ENCODE results near the gene ANKMY2.

ANKMY2 gene

GRCh38 chr7:16589881-16590280, 55.7 kb downstream of the ANKMY2 start:
- H4K20me1 ChIP-seq = no peaks in the 10 kb centered on the region
- H3K27ac ChIP-seq = no peak overlapping the region
- no peak overlapping the region for H3K4me2 ChIP-seq
- H3K27me3 ChIP-seq = no peaks in the 10 kb centered on the region
- no peaks in the 10 kb centered on the region for H3K36me3 ChIP-seq
- no peaks in the 10 kb centered on the region; the same call in 1 of the 2 replicates for H3K9me3 ChIP-seq
- peaks cover 6% of the 10 kb centered on the region for H3K4me1 ChIP-seq
- TF ChIP-seq Cebpa-rat (IDR thresholded peaks at IDR 0.05) = no peak
- H3K9ac ChIP-seq = no peak overlapping the region
- no peak overlapping the region for H3K4me3 ChIP-seq

- no peaks in the 10 kb centered on the region for H3K27me3 ChIP-seq
- H3K4me2 ChIP-seq = no peak overlapping the region
- H3K9me3 ChIP-seq = no peaks in the 10 kb centered on the region; the same call in 1 of the 2 replicates
- H3K4me1 ChIP-seq = peaks cover 6% of the 10 kb centered on the region
- H4K20me1 ChIP-seq = no peaks in the 10 kb centered on the region
- H3K4me3 ChIP-seq = no peak overlapping the region
- no peaks in the 10 kb centered on the region for H3K36me3 ChIP-seq
- no peak overlapping the region for H3K9ac ChIP-seq
- no peak for TF ChIP-seq Cebpa-rat (IDR thresholded peaks at IDR 0.05)
- H3K27ac ChIP-seq = no peak overlapping the region
These were observed 57.8 kb downstream of the ANKMY2 start for GRCh38 chr7:16587790-16588189.

GRCh38 chr7:16587129-16587528, 58.4 kb downstream of the ANKMY2 start:
- H3K4me3 ChIP-seq = no peak overlapping the region
- H3K4me1 ChIP-seq = peaks cover 6% of the 10 kb centered on the region
- H3K36me3 ChIP-seq = no peaks in the 10 kb centered on the region
- H4K20me1 ChIP-seq = no peaks in the 10 kb centered on the region
- H3K9ac ChIP-seq = no peak overlapping the region
- no peak for TF ChIP-seq Cebpa-rat (IDR thresholded peaks at IDR 0.05)
- H3K4me2 ChIP-seq = peak overlapping the region; percentile 61
- H3K9me3 ChIP-seq = no peaks in the 10 kb centered on the region; the same call in 1 of the 2 replicates
- H3K27ac ChIP-seq = no peak overlapping the region
- no peaks in the 10 kb centered on the region for H3K27me3 ChIP-seq

GRCh38 chr7:16586081-16586874, 59.3 kb downstream of the ANKMY2 start:
- H3K4me2 ChIP-seq = peak overlapping the region; percentile 61
- no peaks in the 10 kb centered on the region for H4K20me1 ChIP-seq
- H3K27me3 ChIP-seq = no peaks in the 10 kb centered on the region
- peaks cover 6% of the 10 kb centered on the region for H3K4me1 ChIP-seq
- H3K9ac ChIP-seq = no peak overlapping the region
- no peaks in the 10 kb centered on the region; the same call in 1 of the 2 replicates for H3K9me3 ChIP-seq
- no peak for TF ChIP-seq Cebpa-rat (IDR thresholded peaks at IDR 0.05)
- 0 out of 2 replicates have a peak overlapping the region, but pooled peaks have one; percentile 33 for H3K4me3 ChIP-seq
- H3K27ac ChIP-seq = no peak overlapping the region
- H3K36me3 ChIP-seq = no peaks in the 10 kb centered on the region

- H3K9me3 ChIP-seq = no peaks in the 10 kb centered on the region; the same call in 1 of the 2 replicates
- H3K27me3 ChIP-seq = no peaks in the 10 kb centered on the region
- H3K9ac ChIP-seq = no peak overlapping the region
- TF ChIP-seq Cebpa-rat (IDR thresholded peaks at IDR 0.05) = no peak
- no peak overlapping the region for H3K4me2 ChIP-seq
- H3K4me1 ChIP-seq = peaks cover 6% of the 10 kb centered on the region
- H3K4me3 ChIP-seq = no peak overlapping the region
- H3K27ac ChIP-seq = no peak overlapping the region
- H4K20me1 ChIP-seq = no peaks in the 10 kb centered on the region
- H3K36me3 ChIP-seq = no peaks in the 10 kb centered on the region
These were observed 60.0 kb downstream of the ANKMY2 start for GRCh38 chr7:16585540-16585939.

- H3K27me3 ChIP-seq = no peaks in the 10 kb centered on the region
- no peaks in the 10 kb centered on the region for H3K36me3 ChIP-seq
- no peak overlapping the region for H3K4me3 ChIP-seq
- no peaks in the 10 kb centered on the region for H4K20me1 ChIP-seq
- no peaks in the 10 kb centered on the region; the same call in 1 of the 2 replicates for H3K9me3 ChIP-seq
- no peak overlapping the region for H3K9ac ChIP-seq
- no peak overlapping the region for H3K4me2 ChIP-seq
- H3K27ac ChIP-seq = no peak overlapping the region
- TF ChIP-seq Cebpa-rat (IDR thresholded peaks at IDR 0.05) = no peak
- H3K4me1 ChIP-seq = peaks cover 6% of the 10 kb centered on the region
These were observed 61.7 kb downstream of the ANKMY2 start for GRCh38 chr7:16583834-16584233.

GRCh38 chr7:16581286-16581685, 64.3 kb downstream of the ANKMY2 start:
- Histone ChIP-seq H3K4me1 (peaks cover 3% of the 10 kb centered on the region; the same call in 1 of the 2 replicates), H3K36me3 (no peaks in the 10 kb centered on the region), H3K27me3 (no peaks in the 10 kb centered on the region; the same call in 1 of the 2 replicates), H4K20me1 (no peaks in the 10 kb centered on the region), H3K9me3 (no peaks in the 10 kb centered on the region; the same call in 1 of the 2 replicates), H3K9ac (no peak overlapping the region), H3K4me2 (no peak overlapping the region), H3K4me3 (no peak overlapping the region), H3K27ac (no peak overlapping the region)
- no peak for TF ChIP-seq Cebpa-rat (IDR thresholded peaks at IDR 0.05)

GRCh38 chr7:16579216-16579615, 66.3 kb downstream of the ANKMY2 start:
- Histone ChIP-seq H3K4me2 (no peak overlapping the region), H3K9ac (no peak overlapping the region), H3K27ac (no peak overlapping the region), H3K36me3 (no peaks in the 10 kb centered on the region), H3K4me3 (no peak overlapping the region), H3K4me1 (no peaks in the 10 kb centered on the region), H4K20me1 (no peaks in the 10 kb centered on the region), H3K27me3 (no peaks in the 10 kb centered on the region; the same call in 1 of the 2 replicates), H3K9me3 (no peaks in the 10 kb centered on the region)
- TF ChIP-seq Cebpa-rat (IDR thresholded peaks at IDR 0.05) = no peak

- TF ChIP-seq Cebpa-rat (IDR thresholded peaks at IDR 0.05) = no peak
These were observed 73.6 kb downstream of the ANKMY2 start for GRCh38 chr7:16571941-16572340.

GRCh38 chr7:16564909-16565426, 80.6 kb downstream of the ANKMY2 start:
- H3K4me2 ChIP-seq = no peak overlapping the region
- peaks cover 13% of the 10 kb centered on the region; the same call in 1 of the 2 replicates for H3K4me1 ChIP-seq
- no peak for TF ChIP-seq Cebpa-rat (IDR thresholded peaks at IDR 0.05)

More at GRCh38 chr7:16571941-16572340, 73.6 kb downstream of the ANKMY2 start:
- no peak overlapping the region for H3K4me3 ChIP-seq
- no peaks in the 10 kb centered on the region for H3K4me1 ChIP-seq
- no peaks in the 10 kb centered on the region for H4K20me1 ChIP-seq
- H3K27me3 ChIP-seq = no peaks in the 10 kb centered on the region; the same call in 1 of the 2 replicates
- no peaks in the 10 kb centered on the region for H3K36me3 ChIP-seq
- H3K9ac ChIP-seq = no peak overlapping the region
- no peaks in the 10 kb centered on the region for H3K9me3 ChIP-seq
- no peak overlapping the region for H3K27ac ChIP-seq
- no peak overlapping the region for H3K4me2 ChIP-seq

More at GRCh38 chr7:16564909-16565426, 80.6 kb downstream of the ANKMY2 start:
- H3K27ac ChIP-seq = no peak overlapping the region
- H3K4me3 ChIP-seq = no peak overlapping the region
- H3K9ac ChIP-seq = no peak overlapping the region
- H3K27me3 ChIP-seq = no peaks in the 10 kb centered on the region
- H3K9me3 ChIP-seq = no peaks in the 10 kb centered on the region
- no peaks in the 10 kb centered on the region for H3K36me3 ChIP-seq
- no peaks in the 10 kb centered on the region for H4K20me1 ChIP-seq

All from BLaER1 (cell line).